Breast epithelium (tissue), 4 donors: ENCODE measurements around the gene ZNF22. TPM values are rescaled to one million over a fixed set of nuclear protein-coding genes. Genes with fewer than 3 reads are reported as not detected.
A peak's percentile ranks its signal among the peaks of the same experiment; 100 is the strongest.
"Not testable (repeated sequence)": the region's sequence is repeated elsewhere in the genome, so short reads cannot be mapped to it uniquely, and the experiment has no call there.

Source experiments
- DNase-seq, 2 donors: peaks; one replicate each; pipeline ENCODE4 v3.0.0-alpha.2; 2019; ENCODE audit warnings: low spot score in 2 of 2
- H3K27ac ChIP-seq, 2 donors: fragments of 200-600 bp; sonication (generic) in 1 of 2; one replicate each; pipeline ENCODE4 v1.5.1; 2016 to 2019; ENCODE audit warnings: mild to moderate bottlenecking in 1 of 2
- H3K27me3 ChIP-seq, 2 donors: fragments of 200-600 bp; sonication (generic) in 1 of 2; one replicate each; pipeline versions ENCODE4 v1.5.1 to v1.6.0; 2017 to 2019; ENCODE audit warnings: control low read depth in 1 of 2, mild to moderate bottlenecking in 1 of 2
- H3K36me3 ChIP-seq: fragments of 200-600 bp; one replicate; pipeline ENCODE4 v1.5.1; 2019
- H3K4me1 ChIP-seq, 2 donors: fragments of 200-600 bp; sonication (generic); one replicate each; pipeline ENCODE4 v1.5.1; 2016 to 2019; ENCODE audit warnings: control low read depth in 1 of 2
- H3K4me3 ChIP-seq, 3 donors: fragments of 200-600 bp; sonication (generic); 1 replicate in 2 of 3; 2 replicates in 1 of 3; pipeline ENCODE4 v1.5.1; 2016 to 2019; ENCODE audit warnings: mild to moderate bottlenecking in 3 of 3, moderate library complexity in 2 of 3
- H3K9me3 ChIP-seq, 2 donors: fragments of 200-600 bp; sonication (generic) in 1 of 2; one replicate each; pipeline ENCODE4 v1.5.1; 2016 to 2019; ENCODE audit warnings: control low read depth in 1 of 2
- CTCF ChIP-seq, 3 donors: fragments of 450-650 bp; IDR thresholded peaks; one replicate each; pipeline ENCODE4 v1.5.1; 2016 to 2017; ENCODE audit warnings: antibody characterized with exemption in 3 of 3, mild to moderate bottlenecking in 3 of 3, moderate library complexity in 3 of 3
- POLR2A ChIP-seq: fragments of 450-650 bp; IDR thresholded peaks from one replicate; pipeline ENCODE4 v1.6.1; 2016; ENCODE audit warnings: antibody characterized with exemption, mild to moderate bottlenecking, moderate library complexity
- POLR2AphosphoS5 ChIP-seq, 3 donors: sonication (generic); formaldehyde crosslinking; IDR thresholded peaks; one replicate each; pipeline ENCODE4 v1.6.1; 2017; ENCODE audit warnings: antibody characterized with exemption in 3 of 3
- intact Hi-C: fragments of 100-400 bp; cut with DNase I; formaldehyde crosslinking; loops from one replicate; pipeline ENCODE4 v1.15.1; 2023; ENCODE audit warnings: low total_unique reads
- total RNA-seq, 3 donors: library from RNA; depleted of rRNA; stranded (reverse); fragments of >200 nt; gene quantifications; one replicate each; pipeline ENCODE4 v1.1.0, GENCODE V29; 2016

ZNF22 gene
- total RNA-seq, 3 donors from 2014 or later, result 32.0 to 54.1 (median 34.2) TPM

GRCh38 chr10:45003432-45004000 lies 2.8 kb downstream of the ZNF22 start:
- no peaks in the 10 kb centered on the region for H3K4me1 ChIP-seq
- no peaks in the 10 kb centered on the region for H3K36me3 ChIP-seq
- TF ChIP-seq CTCF (IDR thresholded peaks at IDR 0.05), result no peak
- TF ChIP-seq POLR2AphosphoS5 (IDR thresholded peaks at IDR 0.05), result no peak
- TF ChIP-seq POLR2A, result no peak
- DNase-seq, result no peak
- H3K27me3 ChIP-seq, result no peaks in the 10 kb centered on the region
- H3K27ac ChIP-seq, result no peak overlapping the region
- intact Hi-C loops, result no loop called here
- no peaks in the 10 kb centered on the region for H3K9me3 ChIP-seq
- H3K4me3 ChIP-seq, result no peak overlapping the region

DNA sequence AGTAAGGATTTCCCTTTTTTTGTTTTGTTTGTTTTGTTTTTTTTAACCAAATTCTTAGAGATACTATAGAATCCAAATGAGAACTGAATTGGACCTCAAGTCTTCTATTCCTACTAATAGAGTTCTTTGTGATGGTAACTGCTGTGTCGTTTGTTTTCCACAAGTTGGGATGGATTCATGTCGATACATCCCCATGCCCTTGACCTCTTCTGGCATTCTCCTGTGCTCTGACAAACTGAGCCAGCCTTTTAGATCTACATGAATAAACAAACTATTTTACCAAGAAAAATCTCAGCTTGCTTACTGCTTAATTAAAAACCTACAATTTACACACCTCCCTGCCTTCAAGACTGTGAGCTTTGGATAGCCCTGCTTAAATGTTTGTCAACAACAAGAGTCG lies 3.9 kb downstream of the ZNF22 start:
- DNase-seq, result no peak
- H3K36me3 ChIP-seq, result no peaks in the 10 kb centered on the region
- no peak overlapping the region for H3K4me3 ChIP-seq
- H3K27ac ChIP-seq, result no peak overlapping the region
- no peaks in the 10 kb centered on the region for H3K27me3 ChIP-seq
- TF ChIP-seq POLR2AphosphoS5 (IDR thresholded peaks at IDR 0.05) (no peak), POLR2A (no peak), CTCF (IDR thresholded peaks at IDR 0.05) (no peak)
- intact Hi-C loops, result no loop called here
- no peaks in the 10 kb centered on the region for H3K4me1 ChIP-seq
- no peaks in the 10 kb centered on the region for H3K9me3 ChIP-seq

- H3K36me3 ChIP-seq, result no peaks in the 10 kb centered on the region
- TF ChIP-seq POLR2A (no peak), POLR2AphosphoS5 (IDR thresholded peaks at IDR 0.05) (no peak), CTCF (IDR thresholded peaks at IDR 0.05) (no peak)
- no peaks in the 10 kb centered on the region for H3K9me3 ChIP-seq
- no peaks in the 10 kb centered on the region for H3K27me3 ChIP-seq
- no peaks in the 10 kb centered on the region for H3K4me1 ChIP-seq
- peak overlapping the region in 1 of 2 donors; percentile 34 for H3K27ac ChIP-seq
- intact Hi-C loops, result no loop called here
- DNase-seq, result no peak
- no peak overlapping the region for H3K4me3 ChIP-seq
These were observed 4.6 kb downstream of the ZNF22 start for GRCh38 chr10:45005284-45005683.

DNA sequence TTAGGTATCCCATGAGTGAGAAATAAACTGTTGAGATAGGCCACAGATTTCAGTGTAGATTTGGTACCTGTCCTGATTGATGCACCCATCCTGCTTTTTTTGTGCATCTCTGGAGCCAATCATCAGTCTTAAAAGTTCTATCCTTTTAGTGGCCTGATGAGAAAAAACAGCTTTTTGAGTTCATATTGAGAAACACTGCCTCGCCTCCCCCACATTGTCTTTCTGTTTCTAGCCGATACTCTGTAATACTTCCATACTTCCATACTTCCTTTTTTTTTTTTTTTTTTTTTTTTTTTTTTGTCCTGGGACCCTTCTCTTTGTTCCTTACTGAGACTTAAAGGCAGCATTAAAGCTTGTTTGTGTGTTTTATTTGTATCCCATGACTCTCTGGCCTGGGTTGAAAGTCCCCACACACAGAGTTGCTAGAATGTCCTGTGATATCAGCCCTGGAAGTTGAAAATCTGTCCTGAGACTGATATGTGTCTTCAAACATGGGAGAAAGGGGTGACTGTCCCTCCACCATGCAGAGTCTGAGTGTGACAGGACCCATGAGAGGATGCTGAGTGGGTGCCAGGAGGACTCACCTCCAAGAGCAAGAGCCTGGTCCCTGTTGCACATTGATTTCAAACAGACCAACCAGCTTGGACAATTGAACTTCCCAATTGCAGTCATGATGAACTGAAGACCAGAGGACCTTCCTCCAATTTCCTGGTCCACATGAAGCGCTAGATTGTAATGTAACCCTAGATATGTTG lies 5.7 kb downstream of the ZNF22 start:
- no peak for DNase-seq
- Histone ChIP-seq H3K4me3 (no peak overlapping the region), H3K27me3 (no peaks in the 10 kb centered on the region), H3K4me1 (no peaks in the 10 kb centered on the region), H3K36me3 (no peaks in the 10 kb centered on the region), H3K9me3 (no peaks in the 10 kb centered on the region), H3K27ac (no peak overlapping the region)
- TF ChIP-seq POLR2A, result no peak
- intact Hi-C loops, result no loop called here

DNA sequence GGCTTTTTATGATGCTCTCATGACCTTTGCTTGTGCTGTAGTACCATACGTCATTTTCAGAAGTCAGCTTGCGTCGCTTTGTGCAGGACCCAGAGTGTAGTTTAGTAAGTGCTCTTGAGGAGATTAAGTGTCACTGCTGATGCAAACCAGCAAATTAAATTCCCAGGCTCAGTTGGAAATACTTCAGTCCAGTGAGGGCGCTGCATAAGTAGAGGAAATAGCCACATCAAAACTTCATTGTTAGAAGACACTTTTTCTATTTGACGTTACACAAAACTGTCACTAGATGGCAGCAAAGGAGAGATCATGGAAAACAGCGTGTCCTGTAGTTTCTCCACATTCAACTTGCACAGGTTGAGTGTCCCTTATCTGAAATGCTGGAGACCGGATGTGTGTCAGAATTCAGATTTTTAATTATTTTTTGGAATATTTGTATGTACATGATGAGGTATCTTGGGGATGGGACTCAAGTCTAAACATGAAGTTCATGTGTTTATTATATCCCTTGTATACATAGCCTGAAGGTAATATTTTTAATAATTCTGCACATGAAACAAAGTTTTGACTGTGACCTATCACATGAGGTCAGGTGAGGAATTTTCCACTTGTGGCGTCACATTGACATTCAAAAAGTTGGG lies 7.9 kb downstream of the ZNF22 start:
- no peak overlapping the region for H3K4me3 ChIP-seq
- intact Hi-C loops, result no loop called here

DNA sequence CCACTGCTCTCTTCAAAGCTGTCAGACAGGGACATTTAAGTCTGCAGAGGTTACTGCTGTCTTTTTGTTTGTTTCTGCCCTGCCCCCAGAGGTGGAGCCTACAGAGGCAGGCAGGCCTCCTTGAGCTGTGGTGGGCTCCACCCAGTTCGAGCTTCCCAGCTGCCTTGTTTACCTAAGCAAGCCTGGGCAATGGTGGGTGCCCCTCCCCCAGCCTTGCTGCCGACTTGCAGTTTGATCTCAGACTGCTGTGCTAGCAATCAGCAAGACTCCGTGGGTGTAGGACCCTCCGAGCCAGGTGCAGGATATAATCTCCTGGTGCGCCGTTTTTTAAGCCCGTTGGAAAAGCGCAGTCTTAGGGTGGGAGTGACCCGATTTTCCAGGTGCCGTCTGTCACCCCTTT lies 13.8 kb downstream of the ZNF22 start:
- DNase-seq, H3K27me3 ChIP-seq, H3K4me1 ChIP-seq, H3K9me3 ChIP-seq, H3K36me3 ChIP-seq, H3K4me3 ChIP-seq, H3K27ac ChIP-seq, intact Hi-C loops: not testable (repeated sequence)

More for the DNA sequence above, 7.9 kb downstream of the ZNF22 start:
- TF ChIP-seq CTCF (IDR thresholded peaks at IDR 0.05) (peak; percentile 42 to 84 (median 83)), POLR2AphosphoS5 (IDR thresholded peaks at IDR 0.05) (no peak)
- Histone ChIP-seq H3K9me3 (no peaks in the 10 kb centered on the region), H3K4me1 (no peaks in the 10 kb centered on the region), H3K36me3 (no peaks in the 10 kb centered on the region), H3K27me3 (no peaks in the 10 kb centered on the region), H3K27ac (no peak overlapping the region)
- no peak for DNase-seq
